GM04504 (cell line): ENCODE data around the gene NOTCH4.
"Not testable (repeated sequence)": the region's sequence is repeated elsewhere in the genome, so short reads cannot be mapped to it uniquely, and the experiment has no call there.

Experiments used
- DNase-seq: peaks from one replicate; pipeline ENCODE4 v3.0.0-alpha.2; 2012; ENCODE audit warnings: low read depth

NOTCH4 gene

DNA sequence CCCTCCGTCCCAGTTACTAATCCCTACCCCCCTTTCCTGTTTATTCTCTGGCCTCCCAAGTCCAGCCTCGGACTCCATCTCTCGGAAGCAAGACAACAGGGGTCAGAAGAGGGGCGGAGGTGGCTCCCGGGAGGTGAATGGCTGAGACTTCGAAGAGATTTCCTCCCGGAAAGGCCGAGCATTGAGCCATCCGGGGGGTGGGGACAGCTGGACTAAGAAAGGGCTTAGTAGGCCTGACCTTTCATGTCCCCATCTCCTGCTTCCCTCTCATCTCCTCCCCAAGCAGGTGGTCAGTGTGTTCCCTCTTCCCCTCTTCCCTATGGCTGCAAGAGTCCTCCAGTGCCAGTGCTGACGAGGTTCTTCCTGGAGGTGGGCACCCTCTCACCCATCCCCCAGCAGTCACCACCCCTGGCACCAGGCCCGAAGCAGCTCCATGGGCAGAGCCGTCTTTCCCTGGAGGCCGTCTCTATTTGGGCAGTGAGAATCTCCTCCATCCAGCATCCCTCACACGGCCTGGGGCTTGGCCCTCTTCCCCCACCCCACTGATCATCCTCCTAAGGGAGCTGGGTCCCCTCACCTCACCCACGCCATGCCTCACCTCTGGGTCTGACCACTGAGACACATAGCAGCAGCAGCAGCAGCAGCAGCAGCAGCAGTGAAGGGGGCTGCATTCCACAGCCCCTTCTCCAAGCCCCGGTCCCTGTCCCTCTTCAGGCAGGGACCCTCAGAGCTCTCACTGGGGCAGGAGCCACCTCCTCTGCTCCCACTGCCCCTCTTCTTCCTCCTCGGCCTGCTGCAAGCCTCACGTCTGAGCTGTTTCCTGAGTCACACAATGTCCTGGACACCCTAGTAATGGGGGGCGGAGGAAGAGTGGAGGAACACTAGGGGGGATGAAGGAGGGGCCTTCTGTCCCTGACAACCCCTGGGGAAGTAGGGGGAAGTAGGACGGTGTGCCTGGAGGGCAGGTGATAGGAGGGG is at the start of gene NOTCH4:
Gene NOTCH4 (minus strand): TSS at position 810 of the 978 bp plus-strand sequence. CDS start 139 bp downstream, at position 671.
- DNase-seq, result no peak

DNA sequence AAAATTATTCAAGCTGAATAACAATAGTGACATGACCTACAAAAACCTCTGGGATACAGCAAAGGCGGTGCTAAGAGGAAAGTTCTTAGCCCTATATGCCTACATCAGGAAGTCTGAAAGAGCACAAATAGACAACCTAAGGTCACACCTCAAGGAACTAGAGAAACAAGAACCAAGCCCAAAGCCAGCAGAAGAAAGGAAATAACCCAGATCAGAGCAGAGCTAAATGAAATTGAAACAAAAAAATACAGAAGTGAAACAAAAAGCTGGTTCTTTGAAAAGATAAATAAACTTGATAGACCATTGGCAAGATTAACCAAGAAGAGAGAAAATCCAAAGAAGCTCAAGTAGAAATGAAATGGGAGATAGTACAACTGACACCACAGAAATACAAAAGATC is 47.6 kb upstream of the NOTCH4 start:
- no peak for DNase-seq

DNA sequence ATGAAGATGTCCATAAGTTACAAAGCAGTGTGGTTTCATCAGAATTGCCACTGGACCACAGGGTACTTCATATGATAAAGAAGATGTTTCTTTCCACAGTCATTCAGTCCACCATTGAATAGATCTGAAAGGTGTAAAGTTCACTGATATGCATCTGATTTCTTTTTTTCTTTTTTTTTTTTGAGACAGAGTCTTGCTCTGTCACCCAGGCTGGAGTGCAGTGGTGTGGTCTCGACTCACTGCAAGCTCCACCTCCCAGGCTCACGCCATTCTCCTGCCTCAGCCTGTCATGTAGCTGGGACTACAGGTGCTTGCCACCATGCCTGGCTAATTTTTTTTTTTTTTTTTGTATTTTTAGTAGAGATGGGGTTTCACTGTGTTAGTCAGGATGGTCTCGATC is 44.6 kb upstream of the NOTCH4 start:
- not testable (repeated sequence) for DNase-seq

DNA sequence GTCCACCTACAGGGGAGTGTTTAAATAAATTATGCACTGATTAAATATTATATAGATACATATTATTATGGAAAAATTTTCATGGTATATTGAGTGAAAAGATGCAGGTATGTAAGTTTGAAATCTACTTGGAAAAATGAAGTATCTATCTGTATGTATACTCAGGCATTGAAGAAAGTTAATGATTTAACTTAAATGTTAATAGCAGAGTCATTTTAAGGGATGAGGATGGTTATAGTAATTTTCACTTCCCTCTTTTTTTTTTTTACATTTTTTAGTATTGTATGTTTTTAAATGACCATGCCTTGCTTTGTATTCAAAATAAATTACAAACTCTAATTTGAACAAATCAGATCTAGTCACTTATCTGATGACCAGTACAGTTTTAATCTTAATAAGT is 43.2 kb upstream of the NOTCH4 start:
- no peak for DNase-seq

DNA sequence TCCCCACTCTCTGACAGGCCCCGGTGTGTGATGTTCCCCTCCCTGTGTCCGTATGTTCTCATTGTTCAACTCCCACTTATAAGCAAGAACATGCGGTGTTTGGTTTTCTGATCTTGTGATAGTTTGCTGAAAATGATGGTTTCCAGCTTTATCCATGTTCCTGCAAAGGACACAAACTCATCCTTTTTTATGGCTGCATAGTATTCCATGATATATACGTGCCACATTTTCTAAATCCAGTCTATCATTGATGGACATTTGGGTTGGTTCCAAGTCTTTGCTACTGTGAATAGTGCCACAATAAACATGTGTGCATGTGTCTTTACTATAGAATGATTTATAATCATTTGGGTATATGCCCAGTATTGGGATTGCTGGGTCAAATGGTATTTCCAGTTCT is 33.4 kb upstream of the NOTCH4 start:
- not testable (repeated sequence) for DNase-seq

DNA sequence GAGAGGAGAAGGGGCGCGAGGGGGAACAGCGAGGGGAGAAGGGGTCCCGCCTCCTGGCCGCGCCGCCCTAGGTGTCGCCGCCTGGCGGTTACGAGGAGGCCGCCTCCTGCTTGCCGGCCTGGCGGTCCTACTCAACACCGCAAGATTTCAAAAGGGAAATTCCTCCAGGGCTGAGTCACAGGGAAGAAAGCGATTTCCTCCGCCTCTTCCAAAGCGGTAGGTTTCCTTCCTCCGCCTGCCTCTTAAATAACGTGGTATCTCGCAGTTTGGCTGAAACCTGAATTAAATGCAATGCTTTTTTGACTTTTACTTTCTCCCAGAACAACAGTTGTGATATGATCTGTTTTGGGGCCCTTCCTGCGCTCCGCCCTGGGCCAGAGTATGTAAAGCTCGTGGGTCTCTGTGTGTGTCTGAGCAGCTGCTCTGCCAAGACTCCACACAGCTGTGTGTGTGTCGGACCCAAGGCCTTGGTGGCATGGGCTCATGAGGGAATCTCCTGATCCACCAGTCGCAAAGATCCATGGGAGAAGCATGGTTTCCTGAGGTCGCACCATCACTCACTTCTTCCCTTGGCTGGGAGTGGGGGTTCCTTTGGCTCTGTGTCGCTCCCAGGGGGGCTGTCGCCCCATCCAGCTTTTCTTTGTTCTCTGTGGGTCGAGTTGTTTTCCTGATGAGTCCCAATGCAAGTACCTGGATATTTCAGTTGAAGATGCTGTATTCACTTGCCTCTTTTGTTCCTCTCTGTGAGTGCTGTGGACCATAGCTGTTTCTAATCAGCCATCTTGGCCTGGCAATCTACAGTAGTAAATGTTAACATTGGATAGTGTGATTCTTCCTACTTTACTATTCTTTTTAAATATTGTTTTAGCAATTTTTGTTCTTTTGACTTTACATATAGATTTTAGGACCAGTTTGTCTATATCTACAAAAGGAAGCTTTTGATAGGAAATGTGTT is 31.6 kb upstream of the NOTCH4 start:
- peak; percentile 75 for DNase-seq

DNA sequence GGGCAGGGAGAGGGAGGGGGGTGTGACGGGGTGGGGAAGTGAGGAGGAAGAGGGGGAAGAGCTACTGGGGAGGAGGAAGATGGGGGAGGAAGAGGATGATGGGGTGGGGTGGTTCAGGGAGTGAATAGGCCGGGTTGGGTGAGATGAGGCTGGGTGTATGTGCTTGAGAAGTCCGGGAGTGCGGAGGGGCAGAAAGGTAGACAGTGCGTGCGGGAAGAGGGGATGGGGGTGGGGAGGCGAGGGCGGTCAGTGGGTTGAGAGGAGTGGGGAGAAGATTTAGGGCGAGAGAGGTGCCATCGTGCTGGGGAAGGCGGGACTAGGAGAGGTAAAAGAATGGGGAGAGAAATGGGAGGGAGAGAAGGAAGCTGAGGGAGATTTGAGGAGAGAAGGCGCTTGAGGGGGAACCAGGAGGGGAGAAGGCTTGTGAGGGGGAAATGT is 30.9 kb upstream of the NOTCH4 start:
- DNase-seq, result no peak

DNA sequence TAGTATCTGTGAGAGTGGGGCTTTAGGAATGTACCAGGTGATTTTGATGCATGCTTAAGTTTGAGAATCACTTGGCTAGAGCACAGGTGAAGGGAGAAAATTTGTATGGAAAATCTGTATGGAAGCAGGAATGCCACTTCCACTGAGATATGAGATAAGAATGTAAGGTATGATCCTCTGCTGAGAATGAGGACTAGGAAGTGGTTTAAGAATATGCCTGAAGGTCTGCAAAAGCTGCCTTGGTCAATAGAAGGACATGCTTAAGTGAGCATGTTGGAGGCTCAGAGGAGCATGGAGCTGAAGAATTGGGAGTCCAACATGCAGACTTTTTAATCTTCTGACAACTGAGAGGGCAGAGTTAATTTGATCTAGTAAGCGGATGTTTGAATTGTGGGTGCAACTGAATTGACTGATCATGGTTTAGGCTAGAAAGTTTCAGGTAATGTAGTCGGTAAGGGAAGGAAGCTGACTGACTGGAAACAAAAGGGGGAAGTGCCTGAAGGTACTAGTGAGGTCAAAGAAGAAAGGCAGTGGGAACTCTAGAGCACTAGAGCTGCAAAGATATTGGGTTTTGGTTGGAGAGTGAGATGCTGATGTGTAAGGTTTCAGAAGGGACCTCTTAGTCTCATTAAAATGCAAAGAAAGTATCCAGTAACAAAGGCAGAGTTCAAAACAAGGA is 28.6 kb upstream of the NOTCH4 start:
- no peak for DNase-seq

DNA sequence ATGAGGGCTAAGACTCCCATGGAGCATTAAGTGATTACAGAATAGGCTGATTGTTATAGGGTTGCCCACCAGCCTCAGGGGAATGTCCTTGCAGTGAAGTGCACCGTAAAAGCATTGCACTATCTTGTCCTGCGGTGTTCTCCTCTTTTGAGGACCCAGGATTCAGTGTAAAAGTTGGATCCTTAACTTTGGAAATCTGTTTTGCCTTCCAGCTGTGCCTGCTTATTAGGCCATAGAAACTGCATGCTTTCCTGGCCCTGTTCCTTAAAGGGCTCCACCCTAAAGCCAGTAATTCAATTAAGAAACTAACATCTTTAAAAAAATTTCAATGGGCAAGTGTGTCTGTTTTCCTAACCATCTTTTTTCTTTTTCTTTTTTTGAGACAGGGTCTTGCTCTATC is 25.4 kb upstream of the NOTCH4 start:
- DNase-seq, result no peak

DNA sequence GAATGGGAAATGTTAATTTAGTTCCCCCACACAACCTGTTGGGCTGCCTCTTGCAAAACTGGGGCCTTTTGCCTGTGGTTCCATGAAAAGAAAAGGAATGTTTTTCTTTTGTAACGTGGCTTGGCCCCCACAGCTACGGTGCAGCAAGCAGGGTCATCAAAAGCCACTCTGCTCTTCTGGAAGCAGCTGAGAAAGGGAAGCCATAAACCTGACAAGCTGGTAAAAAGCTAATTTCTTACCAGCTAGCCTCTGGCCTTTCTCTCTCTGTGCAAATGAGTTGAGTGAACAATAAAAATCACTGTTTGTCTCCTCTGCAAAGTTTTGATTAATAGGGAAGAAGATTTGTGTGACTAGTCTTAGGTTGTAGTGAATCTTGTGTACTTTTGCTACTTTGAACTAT is 23.5 kb upstream of the NOTCH4 start:
- no peak for DNase-seq

DNA sequence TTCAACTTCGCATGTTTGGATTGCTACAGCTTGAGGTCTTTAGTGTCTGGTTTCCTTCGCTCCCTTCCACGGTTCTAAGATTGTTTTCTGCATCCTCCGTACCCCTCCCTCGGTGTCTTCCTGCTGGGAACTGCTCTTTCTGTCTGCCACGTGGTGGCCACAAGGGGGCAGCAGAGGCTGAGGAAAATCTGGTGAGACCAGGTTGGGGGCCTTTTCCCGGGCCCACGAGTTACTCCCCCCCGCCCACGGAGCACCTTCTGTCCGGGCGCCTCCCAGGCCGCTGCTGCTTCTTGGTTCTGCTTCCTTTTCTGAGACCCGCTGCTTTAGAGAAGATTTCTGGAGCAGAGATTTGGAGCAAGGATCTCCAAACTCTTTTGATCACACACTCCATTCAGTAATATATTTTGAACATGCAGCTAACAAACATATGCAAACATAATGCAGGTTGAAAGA is 21.1 kb upstream of the NOTCH4 start:
- peak; percentile 48 for DNase-seq

DNA sequence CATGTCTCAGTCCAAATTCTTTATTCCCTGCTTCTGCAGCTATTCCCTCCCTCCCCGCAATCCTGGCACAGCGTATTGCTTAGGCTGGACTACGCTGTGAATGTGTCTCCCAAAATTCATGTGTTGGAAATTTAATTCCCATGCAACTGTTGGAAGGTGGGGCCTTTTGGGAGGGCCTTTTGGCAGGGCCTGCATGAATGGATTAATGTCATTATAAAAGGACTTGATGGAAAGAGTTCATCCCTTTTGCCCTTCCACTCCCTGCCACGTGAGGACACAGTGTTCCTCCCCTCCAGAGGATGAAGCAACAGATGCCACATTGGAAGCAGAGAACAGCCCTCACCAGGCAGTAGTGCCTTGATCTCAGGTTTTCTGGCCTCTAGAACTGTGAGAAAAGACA is 20.4 kb upstream of the NOTCH4 start:
- no peak for DNase-seq

DNA sequence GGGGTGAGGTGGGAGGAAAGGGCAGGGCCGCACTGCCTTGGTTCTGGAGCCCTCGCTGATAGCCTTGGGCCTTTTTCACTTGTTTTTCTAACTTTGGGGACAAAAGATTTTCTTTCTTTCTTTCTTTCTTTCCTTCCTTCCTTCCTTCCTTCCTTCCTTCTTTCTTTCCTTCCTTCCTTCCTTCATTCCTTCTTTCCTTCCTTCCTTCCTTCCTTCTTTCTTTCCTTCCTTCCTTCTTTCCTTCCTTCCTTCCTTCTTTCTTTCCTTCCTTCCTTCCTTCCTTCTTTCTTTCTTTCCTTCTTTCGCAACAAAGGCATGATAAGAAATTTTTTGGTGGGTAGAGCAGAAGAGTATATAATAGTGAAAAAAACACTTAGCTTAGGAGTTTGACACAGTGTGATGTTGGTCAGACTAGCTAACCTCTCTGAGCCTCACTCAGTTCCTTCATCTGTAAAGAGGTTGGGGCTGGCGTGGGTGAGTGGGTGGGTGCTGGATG is 18.5 kb upstream of the NOTCH4 start:
- not testable (repeated sequence) for DNase-seq

DNA sequence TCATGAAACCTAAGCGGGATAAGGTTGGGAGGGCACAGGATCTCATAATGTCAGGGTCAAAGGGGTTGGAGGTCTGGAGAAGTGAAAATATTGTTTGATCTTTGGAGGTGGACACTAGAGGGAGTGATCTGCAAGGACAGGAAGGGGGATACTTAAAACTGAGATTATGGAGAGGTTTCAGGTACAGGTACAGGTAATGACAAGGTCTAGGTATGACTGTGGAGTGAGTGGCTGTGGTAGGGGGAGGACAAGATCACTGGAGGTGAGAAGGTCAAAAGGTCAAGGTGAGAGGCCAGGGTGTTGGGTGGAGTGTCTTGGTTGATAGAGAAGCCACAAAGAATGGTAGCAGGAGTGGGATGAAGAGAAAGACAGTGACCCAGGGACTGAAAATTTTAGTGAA is 16.8 kb upstream of the NOTCH4 start:
- DNase-seq, result no peak

DNA sequence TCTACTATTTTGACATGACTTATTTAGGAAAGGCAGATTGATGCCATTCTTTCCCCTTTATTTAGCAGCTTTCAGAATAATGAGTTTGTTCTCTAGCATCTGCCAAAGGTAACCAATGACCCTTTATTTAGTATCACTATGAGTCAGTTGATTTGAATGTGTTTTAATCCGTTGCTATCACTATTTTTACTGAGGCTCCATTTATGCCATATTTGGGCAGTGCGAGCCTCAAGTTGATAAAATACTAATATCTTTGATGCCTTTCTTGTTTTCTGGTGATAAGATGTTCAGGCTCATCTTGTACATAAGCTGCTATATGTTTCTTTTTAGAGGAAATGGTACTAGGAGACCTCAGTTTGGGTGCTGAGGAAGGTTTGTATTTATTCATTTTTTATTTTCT is 15.6 kb upstream of the NOTCH4 start:
- DNase-seq, result no peak

DNA sequence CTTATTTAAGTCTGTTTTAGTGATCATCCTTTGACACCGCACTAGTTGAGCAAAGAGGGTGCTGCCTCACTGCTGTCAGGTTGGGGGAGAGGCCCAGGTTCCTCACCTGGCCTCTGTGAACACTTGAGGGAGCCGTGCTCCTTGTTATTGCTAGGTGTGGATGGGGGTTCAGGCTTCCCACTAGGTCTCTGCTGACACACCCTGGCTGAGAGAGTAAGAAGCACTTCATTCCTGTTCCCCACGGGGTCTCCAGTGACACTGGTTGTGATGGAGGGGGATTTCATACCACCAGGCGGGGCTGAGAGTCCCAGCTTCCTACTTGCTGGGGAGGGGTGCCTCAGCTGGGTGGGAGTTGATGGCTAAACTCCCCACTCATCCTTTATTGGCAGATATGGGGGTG is 11.1 kb upstream of the NOTCH4 start:
- DNase-seq, result no peak

DNA sequence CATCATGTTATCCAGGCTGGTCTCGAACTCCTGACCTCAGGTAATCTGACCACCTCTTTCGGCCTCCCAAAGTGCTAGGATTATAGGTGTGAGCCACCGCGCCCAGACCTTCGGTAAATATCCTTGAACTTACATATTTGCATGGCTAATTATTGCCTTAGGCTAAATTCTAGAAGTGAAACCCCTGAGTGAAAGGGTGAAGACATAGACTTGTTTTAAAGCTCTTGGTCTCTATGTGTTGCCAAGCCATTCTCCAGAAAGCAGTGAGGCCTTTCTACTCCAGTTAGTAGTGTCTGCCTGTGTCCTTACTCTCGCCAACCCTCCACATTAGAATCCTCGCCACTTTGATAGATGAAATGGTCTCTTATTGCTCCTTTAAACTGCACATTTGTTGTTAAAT is 2.6 kb upstream of the NOTCH4 start:
- DNase-seq, result no peak

DNA sequence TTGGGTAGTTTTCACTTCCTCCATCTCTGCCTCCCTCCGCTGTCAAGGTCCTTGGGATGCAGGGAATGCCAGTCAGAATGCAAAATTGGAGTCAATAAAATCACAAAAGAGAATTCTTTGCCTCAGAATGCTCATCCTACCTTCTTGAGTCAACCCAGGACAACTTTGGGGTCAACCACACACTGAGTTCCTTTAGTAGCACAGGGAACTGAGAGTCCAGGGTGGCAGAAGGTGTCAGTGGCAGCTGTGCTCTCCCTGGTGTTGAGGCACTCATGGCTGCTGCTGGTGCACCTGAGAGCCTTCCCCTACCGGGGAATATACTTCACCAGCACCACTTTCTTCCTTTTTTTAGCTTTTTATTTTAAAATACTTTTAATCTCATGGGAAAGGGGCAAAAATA is 829 bp upstream of the NOTCH4 start:
- DNase-seq, result no peak

DNA sequence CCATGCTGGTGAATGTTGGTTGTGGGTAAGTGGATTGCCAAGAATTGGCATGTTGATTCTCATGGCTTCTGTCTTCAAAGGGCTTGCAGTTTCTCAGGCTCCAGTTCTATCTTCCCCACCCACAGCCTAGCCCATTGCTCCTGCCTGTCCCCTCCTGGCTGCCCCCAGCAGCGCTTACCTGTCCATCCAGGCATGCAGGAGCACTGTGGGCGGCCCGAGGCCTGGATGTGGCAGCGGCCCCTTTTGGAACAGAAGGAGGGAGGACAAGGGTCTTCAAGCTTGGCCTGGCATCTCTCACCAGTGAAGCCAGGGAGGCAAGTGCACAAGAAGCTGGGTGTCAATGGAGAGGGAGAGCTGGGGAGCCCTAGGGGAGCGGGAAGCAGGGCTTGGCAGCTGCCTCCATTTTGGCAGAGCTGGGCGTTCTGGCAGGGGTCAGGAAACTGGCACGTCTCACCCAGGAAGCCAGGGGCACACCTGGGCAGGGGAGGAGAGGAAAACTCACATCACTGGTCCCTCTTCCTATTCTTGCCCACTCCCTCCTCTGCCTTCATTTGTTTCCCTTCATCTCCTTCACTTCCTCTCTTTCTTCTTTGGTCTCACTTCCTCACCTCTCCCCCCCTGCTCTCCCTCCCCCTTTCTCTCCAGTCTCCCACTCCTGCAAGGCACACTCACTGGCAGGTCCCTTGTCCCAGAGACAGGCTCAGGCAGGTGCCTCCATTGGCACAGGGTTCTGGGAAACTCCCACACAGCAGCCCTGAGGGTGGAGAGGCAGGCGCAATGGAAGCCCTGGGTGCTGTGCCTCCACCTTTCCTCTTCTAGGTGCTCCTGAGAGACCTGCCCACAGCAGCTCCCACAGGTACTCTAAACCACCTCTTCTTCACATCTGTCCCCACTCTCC is 1.3 kb downstream of the NOTCH4 start:
- no peak for DNase-seq

DNA sequence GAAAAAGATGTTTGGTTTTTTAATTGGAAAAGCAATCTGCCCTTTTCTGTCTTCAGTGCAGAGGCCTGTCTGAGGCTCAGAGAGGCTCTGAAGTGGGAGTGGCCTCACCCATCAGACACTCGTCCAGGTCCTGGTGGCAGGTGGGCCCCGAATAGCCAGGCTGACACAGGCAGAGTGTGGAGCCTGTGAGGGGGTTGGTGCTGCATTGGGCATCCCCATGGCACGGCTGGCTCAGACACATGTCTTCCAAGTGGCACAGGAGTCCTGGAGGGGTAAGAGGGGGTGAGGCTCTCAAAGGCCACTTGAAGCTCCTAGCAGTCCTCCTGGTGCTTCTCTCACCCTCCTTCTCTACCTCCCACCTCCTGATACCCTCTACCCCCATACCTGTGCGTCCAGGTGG is 3.8 kb downstream of the NOTCH4 start:
- DNase-seq, result no peak

DNA sequence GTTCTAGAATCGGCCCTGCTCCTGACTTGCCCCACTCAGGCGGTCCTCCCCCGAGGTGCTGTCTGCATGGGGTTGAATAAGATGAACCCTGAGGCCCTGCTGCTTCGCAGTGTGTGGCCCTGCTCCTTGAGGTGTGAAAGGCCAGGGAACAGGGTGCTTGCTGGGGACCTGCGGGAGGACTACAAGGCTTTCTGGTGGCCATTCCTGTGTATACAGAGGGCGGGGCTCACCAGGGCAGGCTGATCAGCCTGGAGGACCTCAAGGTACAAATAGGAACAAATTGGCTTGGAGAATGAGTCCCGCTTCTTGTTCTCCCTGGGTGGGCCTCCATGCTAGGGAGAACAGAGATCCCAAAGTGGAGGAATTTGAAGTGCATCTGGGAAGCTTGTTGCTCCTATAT is 5.7 kb downstream of the NOTCH4 start:
- no peak for DNase-seq
